ENCODE results near the gene KLHL10.
"Not testable (repeated sequence)": the region's sequence is repeated elsewhere in the genome, so short reads cannot be mapped to it uniquely, and the experiment has no call there.

The KLHL10 gene

GRCh38 chr17:41860254-41860931, 22.8 kb downstream of the KLHL10 start:
- no peak for DNase-seq

- no peak for DNase-seq
These were observed 25.6 kb downstream of the KLHL10 start for GRCh38 chr17:41863074-41863848.

DNA sequence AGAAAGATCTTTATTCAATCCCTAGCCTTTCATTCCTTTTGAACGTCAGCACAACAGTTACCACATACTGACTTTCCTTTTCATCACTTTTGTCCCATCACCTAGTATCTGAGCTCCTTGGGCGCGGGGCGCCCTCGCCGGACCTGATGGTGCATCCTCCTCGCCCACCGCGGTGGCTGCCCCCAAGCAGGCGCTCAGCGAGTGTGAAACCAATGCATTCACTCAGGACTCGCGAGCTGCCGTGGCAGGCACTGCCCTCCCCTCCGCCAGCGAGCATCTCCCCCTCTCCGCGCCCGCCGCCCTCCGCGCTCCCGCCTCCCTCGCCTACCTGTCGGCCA, 26.8 kb downstream of the KLHL10 start:
- no peak for DNase-seq

- DNase-seq: peak; percentile 78
These were observed 27.4 kb downstream of the KLHL10 start, which contains the start of gene KLHL11 for GRCh38 chr17:41864836-41865595. Gene KLHL11 (minus strand): TSS chr17:41865423. CDS start chr17:41865370, 53 bp downstream.

DNA sequence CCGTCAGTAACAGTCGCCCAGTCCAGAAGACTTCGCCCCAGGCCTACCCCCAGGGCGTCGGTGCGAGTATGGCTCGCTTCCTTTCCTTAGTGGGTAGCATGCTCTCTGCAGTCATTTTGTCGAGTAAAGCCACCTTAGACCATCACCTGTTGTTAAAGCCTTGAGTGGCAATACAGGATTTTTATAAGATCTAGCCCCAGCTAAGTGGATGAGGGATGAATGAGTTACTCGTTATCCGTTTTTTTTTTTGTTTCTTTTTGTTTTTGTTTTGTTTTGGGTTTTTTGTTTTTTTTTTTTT, 27.9 kb downstream of the KLHL10 start:
- no peak for DNase-seq

DNA sequence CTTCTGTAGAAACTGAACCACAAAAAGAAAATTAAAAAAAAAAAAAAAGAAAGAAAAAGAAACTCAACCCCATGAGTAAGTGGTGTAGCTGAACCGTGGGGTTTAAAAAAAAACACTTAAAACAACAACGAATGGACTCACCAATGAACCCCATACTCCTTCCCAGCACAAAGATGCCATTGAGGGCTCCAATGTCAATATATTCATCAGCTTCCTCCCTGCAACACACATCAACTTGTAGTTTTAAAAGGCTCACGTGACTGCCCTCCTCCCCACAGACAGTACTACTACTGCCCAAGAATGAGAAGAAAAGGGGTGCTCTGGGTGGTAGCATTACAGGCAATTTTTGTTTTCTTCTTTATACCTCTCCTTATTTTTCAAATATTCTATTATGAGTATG, 30.9 kb downstream of the KLHL10 start:
- DNase-seq: no peak

DNA sequence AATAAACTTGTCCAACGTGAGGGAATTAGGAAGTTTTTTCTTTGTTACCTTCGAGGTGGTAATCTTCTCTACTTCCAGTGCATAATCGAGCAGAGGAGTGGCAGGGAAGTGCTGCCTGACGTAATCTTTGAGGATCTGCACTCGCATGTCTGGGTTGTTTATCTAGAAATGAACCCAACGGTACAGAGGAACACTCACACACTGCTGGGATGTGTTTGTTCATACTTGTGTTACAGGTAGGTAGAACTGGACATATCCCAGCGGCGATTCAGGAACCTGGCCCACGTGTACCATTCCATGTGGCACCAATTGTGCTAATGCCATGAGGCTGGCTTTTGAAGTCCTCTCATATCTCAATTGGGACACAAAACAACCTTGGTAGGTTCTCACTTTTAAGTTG, 31.8 kb downstream of the KLHL10 start:
- DNase-seq: no peak

- DNase-seq: no peak
These were observed 32.5 kb downstream of the KLHL10 start for GRCh38 chr17:41870097-41870496.

- no peak for DNase-seq
These were observed 33.0 kb downstream of the KLHL10 start for GRCh38 chr17:41870627-41871026.

- DNase-seq: no peak
These were observed 34.2 kb downstream of the KLHL10 start for GRCh38 chr17:41871789-41872188.

GRCh38 chr17:41873559-41874292, 36.1 kb downstream of the KLHL10 start:
- no peak for DNase-seq

- DNase-seq: not testable (repeated sequence)
These were observed 36.7 kb downstream of the KLHL10 start for GRCh38 chr17:41874293-41874670.

GRCh38 chr17:41880130-41880529, 42.5 kb downstream of the KLHL10 start:
- DNase-seq: no peak

GRCh38 chr17:41882756-41883155, 45.1 kb downstream of the KLHL10 start:
- DNase-seq: no peak

GRCh38 chr17:41885733-41886132, 48.1 kb downstream of the KLHL10 start:
- DNase-seq: no peak

- no peak for DNase-seq
These were observed 50.8 kb downstream of the KLHL10 start for GRCh38 chr17:41888332-41888965.

DNA sequence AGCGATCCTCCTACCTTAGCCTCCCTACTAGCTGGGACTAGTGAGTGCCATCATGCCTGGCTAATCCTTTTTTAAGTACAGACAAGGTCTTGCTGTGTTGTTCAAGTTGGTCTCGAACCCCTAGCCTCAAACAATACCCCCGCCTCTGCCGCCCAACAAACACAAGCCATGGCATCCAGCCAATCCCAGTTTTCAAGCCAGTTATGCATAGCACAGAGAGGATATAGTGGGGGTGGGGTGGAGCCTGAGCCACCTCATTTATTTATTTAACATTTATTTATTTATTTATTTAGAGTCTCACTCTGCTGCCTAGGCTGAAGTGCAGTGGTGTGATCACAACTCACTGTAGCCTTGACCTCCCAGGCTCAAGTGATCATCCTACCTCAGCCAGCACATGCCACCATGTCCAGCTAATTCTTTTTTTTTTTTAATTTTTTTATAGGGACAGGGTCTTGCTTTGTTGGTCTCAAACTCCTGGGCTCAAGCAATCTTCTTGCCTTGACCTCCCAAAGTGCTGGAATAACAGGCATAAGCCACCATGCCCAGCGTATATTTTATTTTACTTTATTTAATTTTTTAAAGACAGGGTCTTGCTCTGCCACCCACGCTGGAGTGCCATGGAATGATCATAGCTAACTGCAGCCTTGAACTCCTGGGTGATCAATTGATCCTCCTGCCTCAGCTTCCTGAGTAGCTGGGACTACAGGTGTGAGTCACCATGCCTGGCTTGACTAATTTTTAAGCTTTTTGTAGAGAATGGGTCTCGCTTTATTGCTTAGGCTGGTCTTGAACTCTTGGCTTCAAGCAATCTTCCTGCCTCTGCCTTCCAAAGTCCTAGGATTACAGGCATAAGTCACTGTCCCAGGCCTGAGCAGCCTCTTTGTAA, 53.8 kb downstream of the KLHL10 start:
- no peak for DNase-seq

GRCh38 chr17:41892021-41892376, 54.4 kb downstream of the KLHL10 start:
- no peak for DNase-seq

DNA sequence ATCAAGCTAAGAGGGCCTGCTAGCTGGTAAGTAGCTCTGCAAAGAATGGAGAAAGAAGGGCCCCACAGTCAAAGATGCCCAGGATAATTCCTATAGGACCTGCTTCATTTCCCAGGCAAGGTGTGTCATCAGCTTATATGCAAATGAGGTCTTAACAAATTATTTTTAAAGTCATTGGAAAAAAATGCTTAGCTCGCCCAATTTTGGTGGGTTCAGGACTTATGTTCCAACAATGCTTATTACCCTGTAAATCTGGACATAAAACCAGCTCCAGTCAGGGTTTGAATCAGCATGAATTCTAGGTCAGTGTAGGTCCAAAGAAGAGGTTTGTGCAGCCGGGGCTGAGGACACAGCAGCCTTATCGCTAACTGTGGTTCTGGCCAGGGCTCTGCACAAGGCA, 55.8 kb downstream of the KLHL10 start:
- DNase-seq: no peak

DNA sequence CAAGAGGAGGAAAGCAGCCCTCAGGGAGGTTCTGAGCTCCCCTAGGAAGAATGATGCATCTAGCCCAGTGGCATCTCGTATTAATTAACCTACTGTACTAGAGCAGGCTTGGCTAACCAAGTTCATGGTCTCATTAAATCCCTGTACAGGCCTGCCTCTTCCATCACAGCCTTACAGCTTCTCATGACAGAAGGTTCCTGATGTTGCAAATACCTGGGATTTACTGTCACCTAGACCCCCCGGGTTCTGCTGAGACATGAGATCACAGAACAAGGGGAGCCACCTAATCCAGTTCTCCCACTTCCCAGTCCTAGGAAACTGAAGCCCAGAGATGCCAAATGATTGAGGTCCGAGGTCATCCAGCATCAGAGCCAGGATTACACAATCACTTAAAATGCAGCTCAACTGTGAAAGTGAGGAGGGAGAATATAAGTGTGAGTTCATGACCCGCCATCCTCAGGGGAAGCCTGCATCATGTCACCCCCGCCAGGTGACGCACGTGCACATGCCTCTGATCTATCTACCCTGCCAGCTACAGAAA, 57.2 kb downstream of the KLHL10 start:
- no peak for DNase-seq

- no peak for DNase-seq
These were observed 58.0 kb downstream of the KLHL10 start for GRCh38 chr17:41895617-41896016.

- no peak for DNase-seq
These were observed 59.1 kb downstream of the KLHL10 start for GRCh38 chr17:41896726-41897125.
